GM19395 (cell line): Measurements from ENCODE around the gene ZNF77.
"Not testable (repeated sequence)": the region's sequence is repeated elsewhere in the genome, so short reads cannot be mapped to it uniquely, and the experiment has no call there.

Experiments
- ATAC-seq: cut with Tn5 transposase; IDR thresholded peaks from one replicate; pipeline ENCODE4 v1.9.1; 2021; ENCODE audit warnings: mild to moderate bottlenecking, moderate library complexity; ENCODE audit not compliant: unreplicated experiment

Gene ZNF77

DNA sequence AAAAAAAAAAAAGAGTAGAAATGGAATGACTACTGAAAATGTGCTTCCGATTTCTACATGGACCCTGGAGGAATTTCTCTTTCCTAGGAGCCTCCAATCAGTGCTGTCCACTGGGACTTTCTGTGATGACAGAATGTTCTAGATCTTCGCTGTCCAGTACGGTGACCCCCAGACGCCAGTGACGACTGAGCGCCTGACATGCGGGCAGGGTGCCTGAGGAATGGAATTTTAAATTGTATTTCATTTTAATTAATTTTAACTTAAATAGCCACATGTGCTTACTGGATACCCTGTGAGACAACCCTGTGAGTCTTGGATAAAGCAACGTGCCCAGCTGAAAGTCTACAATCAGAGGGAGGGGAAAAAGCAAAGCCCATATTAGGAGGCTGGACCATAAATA lies 28.5 kb upstream of the ZNF77 start:
- no peak for ATAC-seq

DNA sequence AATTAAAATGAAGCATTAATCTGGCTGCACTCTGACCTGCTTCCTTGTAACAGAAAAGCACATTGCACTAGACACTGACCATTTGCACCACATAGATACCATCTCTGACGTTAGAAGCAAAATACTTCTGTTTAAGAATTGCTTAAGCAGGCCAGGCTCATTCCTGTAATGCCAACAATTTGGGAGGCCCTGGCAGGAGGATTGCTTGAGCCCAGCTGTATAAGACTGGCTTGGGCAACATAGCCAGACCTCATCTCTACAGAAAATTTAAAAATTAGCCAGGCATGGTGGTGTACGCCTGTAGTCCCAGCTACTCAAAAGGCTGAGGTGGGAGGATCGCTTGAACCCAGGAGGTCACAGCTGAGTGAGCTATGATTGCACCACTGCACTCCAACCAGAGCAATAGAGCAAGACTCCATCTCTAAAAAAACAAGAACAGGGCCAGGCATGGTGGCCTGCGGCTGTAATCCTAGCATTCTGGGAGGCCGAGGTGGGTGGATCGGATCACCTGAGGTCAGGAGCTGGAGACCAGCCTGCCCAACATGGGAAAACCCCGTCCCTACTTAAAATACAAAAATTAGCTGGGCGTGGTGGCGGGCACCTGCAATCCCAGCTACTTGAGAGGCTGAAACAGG lies 25.5 kb upstream of the ZNF77 start:
- no peak for ATAC-seq

DNA sequence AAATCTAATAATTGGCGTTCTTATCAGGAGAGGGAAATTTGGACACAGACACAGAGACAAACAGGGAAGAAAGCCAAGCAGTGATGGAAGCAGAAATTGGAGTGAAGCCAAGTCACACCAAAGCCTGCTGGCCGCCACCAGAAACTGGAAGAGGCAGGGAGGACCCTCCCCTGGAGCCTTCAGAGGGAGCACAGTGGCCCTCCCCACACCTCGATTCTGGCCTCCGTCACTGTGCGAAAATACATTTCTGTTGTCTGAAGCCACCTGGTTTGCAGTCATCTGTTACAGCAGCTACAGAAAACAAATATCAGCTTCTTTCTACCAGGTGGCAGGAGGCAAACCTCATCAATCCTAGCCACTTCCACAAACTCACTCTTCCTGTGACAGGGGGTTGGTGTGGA lies 24.3 kb upstream of the ZNF77 start:
- ATAC-seq: no peak

DNA sequence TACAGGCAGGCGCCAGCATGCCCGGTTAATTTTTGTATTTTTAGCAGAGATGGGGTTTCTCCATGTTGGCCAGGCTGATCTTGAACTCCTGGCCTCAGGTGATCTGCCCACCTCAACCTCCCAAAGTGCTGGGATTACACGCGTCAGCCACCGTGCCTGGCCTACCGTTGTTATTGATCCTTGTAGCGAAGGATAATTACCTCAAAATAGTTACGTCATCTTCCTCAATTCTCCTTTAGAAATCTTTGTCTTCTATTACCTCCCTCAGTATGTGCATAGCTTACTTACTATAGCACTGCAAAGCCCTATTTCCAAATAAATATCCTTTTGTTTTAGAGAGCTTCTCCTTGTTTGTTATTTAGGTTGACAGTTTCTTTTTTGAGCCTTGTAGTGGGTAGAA lies 23.2 kb upstream of the ZNF77 start:
- no peak for ATAC-seq

DNA sequence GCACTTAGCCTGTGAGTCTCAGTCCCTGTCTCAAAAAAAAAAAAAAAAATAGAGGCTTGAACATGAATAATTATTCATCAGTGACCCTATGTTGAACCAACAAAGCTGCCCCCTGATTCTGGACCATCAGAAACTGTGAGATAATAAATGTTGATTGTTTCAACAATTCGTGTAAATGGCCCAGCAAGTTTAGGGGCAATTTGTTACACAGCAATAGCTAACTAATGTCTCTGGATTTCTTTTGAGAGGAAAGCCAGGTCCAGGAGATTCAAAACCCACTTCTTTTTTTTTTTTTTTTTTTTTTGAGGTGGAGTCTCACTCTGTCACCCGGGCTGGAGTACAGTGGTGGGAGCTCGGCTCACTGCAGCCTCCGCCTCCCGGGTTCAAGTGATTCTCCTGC lies 20.1 kb upstream of the ZNF77 start:
- no peak for ATAC-seq

DNA sequence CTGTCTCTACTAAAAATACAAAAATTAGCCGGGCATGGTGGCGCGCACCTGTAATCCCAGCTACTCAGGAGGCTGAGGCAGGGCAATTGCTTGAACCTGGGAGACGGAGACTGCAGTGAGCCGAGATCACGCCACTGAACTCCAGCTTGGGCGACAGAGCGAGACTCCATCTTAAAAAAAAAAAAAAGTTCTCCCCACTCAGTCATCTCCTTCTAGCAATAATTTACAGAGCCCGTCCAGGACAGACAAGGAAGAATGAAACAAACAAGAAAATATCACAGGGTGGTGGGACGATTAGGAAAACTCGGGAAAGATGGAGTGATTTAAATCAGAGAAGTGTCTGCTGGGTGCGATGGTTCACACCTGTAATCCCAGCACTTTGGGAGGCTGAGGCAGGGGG lies 18.9 kb upstream of the ZNF77 start:
- not testable (repeated sequence) for ATAC-seq

DNA sequence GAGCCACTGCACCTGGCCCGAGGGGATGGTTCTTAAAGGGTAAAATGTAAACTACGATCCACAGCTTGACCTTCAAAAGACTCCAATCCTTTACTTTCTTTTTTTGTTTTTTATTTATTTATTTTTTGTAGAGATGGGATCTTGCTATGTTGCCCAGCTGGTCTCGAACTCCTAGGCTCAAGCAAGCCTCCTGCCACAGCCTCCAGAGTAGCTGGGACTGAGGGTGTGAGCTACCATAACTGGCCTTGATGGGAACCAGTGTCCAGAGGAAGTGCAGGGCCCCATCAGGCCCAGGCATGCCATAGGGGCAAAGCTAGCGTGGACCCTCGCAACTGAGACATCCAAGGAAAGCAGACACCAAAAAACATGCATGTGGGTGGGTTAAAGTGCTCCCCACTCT lies 18.4 kb upstream of the ZNF77 start:
- no peak for ATAC-seq

DNA sequence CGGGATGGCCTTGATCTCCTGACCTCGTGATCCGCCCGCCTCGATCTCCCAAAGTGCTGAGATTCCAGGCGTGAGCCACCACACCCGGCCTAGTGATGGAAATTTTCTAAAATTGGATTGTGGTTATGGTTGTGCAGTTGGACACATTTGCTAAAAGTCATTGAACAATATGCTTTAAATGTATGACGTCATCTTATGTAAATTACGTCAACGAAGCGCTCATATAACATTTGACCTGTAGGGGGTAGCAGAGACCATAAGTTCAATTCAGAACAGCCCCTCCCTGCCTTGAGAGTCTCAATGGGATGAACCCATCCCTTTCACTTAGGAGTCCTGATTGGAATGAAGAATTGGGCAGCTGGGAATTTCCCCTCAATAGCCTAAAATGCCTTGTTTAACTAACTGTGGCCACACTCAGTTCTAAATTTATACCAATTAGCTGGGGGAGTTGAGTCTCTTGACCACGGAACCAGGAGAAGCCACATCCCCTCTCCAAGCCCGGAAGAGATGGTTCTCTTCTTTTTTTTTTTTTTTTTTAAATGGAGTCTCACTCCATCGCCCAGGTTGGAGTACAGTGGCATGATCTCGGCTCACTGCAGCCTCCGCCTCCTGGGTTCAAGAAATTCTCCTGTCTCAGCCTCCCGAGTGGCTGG lies 17.4 kb upstream of the ZNF77 start:
- ATAC-seq: no peak

DNA sequence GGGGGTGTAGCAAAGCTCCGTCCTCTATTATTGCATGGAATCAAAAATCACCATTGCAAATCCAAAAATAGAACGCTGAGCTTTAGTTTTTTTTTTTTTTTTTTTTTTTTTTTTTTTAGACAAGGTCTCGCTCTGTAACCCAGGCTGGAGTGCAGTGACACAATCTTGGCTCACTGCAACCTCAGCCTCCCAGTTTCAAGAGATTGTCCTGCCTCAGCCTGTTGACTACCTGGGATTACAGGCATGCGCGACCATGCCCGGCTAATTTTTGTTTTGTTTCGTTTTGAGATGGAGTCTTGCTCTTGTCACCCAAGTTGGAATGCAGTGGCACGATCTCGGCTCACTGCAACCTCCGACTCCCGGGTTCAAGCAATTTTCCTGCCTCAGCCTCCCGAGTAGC lies 15.3 kb upstream of the ZNF77 start:
- ATAC-seq: no peak

DNA sequence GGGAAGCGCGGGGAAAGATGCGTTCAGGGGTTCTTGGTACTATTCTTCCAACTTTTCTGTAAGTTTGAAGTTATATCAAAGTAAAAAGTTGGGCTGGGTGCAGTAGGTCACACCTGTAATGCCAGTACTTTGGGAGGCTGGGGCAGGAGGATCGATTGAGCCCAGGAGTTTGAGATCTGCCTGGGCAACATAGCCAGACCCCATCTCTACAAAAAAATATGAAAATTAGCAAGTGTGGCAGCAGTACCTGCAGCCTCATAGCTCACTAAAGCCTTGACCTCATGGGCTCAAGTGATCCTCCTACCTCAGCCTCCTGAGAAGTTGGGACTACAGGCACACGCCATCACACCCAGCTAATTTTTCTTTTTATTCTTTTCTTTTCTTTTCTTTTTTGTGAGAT lies 12.4 kb upstream of the ZNF77 start:
- ATAC-seq: no peak

DNA sequence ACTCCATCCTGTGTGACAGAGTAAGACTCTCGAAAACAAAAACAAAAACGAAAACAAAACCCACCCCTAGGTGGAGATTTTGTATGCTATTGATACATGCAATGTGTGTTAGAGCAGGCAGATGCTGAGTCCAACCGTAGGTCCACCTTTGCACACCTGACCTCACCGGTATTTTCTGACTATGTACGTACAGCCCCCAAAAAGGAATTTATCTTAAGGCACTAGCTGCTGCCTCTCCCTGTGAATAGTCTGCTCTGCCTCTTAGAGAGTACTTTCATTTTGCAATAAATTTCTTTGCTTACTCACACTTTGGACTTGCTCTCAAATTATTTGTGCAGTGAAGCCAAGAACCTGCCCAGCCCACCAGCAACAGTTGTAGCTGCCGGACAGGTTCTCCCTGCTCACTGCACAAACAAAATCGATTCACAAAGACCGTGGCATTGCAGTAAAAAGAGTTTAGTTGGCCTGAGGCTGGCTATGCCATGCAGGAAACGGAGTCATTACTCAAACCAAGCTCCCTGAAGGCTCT lies 8.2 kb upstream of the ZNF77 start:
- no peak for ATAC-seq

DNA sequence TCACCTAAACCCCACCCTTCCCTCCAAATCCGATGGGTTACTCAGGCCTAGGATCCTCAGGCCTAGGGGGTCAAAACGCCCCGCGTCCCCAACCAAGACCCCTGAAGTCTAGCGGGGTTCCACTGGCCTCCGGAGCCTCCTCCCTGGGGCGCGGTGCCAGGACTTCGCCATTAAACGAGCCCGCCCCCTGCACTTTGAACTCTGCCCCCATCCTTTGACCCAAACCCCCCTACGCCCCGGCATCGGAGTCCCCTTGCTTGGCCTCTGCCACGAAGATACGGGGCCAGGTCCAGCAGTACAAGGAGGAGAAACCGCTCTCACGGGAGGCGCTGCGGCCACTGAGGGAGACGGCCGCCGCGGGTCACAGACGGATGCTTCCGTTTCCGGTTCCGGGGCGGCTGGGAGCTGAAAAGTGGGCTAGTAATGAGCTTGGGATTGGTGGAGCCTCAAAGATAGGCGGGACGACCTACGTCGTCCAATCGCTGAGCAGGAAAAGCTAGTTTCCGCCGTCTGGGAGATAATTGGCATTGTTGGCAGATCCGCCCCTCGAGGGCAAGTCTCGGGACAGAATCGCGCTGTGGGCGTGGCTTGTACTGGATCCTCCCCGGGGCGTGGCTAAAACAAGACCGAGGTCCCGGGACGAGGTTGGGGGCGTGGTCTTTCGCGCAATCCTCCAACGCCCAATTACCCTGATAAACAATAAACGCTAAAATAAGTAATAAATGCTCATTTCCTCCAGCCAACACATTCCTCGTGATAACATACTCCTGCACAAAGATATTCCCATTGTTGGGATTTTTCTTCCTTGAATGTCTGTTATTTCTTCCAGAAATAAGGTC lies 5.7 kb upstream of the ZNF77 start:
- peak; percentile 92 for ATAC-seq

DNA sequence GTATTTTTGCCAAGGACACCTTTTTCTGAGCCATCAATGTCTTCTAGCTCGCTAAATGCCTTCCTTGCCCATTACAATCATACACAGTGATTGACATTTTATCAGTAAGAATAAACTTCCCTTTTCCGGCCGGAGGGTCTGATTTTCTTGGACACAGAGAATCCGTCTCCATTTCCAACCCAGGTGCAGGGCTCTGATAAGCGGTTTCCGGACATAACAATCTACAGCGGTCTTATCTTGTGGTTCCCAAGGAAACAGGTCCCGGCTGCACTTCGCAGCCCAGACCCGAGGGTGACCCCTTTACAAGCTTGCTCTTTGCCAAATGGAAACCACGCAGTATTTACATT lies 5.1 kb upstream of the ZNF77 start:
- peak; percentile 4 for ATAC-seq

DNA sequence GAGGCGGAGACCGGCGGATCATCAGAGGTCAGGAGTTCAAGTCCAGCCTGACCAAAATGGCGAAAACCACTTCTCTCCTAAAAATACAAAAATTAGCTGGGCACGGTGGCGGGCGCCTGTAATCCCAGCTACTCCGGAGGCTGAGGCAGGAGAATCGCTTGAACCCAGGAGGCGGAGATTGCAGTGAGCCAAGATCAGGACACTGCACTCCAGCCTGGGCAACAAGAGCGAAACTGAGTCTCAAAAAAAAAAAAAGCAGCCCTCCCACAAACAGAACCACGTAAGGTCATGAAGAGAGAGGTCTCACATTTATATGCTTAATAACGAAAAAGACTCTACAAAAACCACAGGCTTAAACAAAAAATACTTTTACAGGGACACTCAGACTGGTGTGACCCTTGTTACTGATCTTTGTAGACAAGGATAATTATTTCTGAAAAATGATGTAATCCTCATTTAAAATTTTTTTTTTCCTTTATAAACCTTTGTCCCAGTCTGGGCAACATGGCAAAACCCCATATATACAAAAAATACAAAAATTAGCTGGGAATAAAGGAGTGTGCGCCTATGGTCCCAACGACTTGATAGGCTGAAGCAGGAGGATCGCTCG lies 909 bp upstream of the ZNF77 start:
- no peak for ATAC-seq

DNA sequence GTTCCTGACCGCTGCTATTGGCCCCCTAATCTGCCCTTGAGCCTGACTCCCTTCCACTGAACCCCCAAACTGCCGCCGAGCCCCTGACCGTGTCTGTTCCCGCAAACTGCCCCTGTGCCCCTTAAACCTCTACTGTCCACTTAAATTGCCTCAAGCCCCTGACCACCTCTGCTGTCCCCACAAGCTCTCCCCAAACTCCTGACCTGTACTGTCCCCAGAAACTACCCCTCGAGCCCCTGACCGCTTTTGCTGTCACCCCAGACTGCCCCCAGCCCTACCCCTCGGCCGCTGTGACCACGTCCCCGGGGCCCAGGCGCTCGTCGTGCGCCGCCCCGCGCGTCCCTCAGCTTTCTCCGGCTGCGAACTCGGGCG lies 382 bp downstream of the ZNF77 start:
- ATAC-seq: no peak

DNA sequence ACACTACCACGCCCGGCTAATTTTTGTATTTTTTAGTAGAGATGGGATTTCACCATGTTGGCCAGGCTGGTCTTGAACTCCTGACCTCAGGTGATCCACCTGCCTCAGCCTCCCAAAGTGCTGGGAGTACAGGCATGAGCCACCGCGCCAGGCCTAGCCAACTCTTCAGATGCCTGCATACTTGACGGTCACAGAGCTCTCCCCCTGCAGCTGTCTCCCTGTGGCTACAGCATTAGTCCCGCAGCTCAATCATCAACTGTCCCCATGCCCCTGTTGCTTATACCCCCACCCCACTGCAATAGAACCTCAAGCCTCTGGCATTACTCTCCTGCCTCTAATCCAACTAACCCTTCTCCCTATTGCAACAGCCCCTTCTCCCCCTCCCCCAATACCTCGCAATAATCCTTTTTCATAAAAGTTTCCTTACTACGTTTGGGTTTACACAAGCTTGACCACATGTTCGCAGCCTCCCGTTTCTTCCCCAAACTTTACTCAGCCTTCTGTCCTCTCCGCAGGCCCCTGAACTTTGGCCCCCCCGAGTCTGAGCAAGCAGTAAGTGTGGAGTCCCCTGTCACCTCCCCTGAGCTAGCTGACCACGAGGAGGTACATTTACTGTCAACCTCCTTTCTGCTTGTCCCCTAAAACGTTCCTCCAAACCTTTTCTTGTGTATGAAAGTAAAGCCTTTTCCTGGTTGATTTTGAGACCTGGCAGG lies 1.7 kb downstream of the ZNF77 start:
- ATAC-seq: no peak

DNA sequence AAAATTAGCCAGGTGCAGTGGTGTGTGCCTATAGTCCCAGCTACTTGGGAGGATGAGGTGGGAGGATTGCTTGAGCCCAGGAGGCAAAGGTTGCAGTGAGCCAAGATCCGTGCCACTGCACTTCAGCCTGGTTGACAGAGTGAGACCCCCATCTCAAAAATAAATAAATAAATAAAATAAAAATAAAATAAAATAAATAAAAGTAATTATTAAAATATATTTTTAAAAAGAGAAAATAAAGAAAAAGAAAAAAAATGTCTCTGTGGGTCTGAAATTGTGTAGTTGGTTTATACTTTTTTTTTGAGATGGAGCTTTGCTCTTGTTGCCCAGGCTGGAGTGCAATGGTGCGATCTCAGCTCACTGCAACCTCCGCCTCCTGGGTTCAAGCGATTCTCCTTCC lies 8.9 kb downstream of the ZNF77 start:
- ATAC-seq: not testable (repeated sequence)

DNA sequence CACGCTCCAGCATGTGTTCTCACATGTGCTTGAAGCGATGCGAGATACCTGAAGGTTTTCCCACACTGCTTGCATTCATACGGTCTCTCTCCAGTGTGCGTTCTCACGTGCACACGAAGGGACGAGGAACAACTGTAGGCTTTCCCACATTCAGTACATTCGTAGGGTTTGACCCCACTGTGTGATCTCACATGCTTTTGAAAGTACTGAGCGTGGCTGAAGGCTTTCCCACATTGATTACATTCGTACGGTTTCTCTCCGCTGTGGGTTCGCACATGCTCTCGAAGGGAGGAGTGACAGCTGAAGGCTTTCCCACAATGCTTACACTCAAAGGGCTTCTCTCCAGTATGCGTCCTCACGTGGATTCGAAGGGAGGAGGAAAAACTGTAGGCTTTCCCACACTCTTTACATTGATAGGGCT lies 11.3 kb downstream of the ZNF77 start:
- ATAC-seq: no peak

DNA sequence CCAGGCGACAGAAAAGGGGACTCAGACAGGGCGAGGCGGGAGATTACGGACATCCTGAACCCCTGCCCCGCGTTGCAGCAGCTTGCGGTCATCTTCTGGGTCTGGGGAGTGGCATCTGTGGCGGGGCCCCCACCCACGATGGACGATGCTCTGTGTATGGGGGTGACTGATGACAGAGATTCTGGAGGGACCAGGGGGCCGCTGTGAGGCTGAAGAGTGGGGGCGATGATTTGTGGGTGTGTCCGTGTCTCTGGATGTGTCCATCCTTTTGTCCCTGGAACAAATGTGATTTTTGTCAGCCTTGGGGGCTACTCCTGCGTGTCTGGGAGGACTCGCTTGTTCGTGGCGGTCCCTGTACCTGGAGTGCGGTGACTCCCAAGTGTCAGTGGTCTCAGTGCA lies 17.7 kb downstream of the ZNF77 start:
- no peak for ATAC-seq

DNA sequence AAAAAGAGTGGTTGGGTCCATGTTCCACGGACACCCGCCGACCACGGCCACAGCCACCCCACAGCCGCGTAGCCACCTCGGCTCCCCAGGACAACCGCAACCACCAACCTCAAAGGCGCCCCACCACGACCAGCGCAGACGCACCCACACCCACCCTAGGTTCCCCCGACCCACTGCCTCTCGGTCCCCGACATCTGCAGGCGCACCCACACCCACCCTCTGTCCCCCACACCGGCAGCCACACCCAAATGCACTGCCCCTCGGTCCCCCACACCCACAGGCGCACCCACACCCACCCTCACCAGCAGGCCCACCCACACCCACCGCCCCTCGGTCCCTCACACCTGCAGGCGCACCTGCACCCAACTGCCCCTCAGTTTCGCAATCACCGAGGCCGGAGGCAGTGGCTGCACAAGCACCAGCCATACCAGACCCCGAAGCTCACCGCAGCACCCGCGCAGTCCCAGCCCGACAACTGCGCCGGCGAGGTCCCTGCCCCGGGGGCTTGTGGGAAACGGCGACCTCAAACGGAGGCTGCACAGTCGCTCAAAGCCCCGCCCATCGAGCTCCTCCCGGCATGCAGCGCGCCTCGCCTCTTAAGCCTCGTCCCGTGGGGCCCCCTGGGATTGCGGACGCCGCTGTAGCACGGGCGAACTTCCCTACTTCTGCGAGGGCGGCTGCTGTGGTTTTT lies 18.3 kb downstream of the ZNF77 start:
- no peak for ATAC-seq
